ENCODE measurements around the gene RGMB.

The RGMB gene

GRCh38 chr5:98786191-98786853, 12.9 kb downstream of the RGMB start:
- no peak for DNase-seq

GRCh38 chr5:98787131-98787719, 13.8 kb downstream of the RGMB start:
- DNase-seq, result no peak

DNA sequence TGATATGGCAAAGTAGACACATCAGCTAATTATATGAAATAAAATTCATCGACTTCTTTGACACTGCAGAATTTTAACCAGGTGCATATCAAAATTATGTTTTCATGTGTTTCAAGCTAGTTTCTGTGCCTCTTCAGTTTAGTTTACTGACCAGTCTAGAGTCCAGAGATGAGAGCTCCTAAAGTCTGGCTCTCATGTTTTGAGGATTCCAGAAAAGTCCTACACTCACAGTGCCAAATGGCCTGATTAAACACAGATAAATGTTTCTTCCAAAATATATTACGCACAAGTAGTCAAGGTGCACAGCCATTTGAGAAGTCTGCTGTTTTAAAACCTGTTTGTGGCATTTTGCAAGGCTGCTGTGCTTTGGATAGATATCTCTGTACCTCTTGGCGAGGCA, 15.6 kb downstream of the RGMB start:
- no peak for DNase-seq

GRCh38 chr5:98791001-98791519, 17.6 kb downstream of the RGMB start:
- no peak for DNase-seq

GRCh38 chr5:98791898-98792580, 18.6 kb downstream of the RGMB start:
- DNase-seq, result no peak

DNA sequence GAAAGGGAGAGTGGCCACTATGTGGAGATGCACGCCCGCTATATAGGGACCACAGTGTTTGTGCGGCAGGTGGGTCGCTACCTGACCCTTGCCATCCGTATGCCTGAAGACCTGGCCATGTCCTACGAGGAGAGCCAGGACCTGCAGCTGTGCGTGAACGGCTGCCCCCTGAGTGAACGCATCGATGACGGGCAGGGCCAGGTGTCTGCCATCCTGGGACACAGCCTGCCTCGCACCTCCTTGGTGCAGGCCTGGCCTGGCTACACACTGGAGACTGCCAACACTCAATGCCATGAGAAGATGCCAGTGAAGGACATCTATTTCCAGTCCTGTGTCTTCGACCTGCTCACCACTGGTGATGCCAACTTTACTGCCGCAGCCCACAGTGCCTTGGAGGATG, 19.8 kb downstream of the RGMB start:
- no peak for DNase-seq

GRCh38 chr5:98794001-98794400, 20.5 kb downstream of the RGMB start:
- DNase-seq, result no peak

- no peak for DNase-seq
These were observed 21.1 kb downstream of the RGMB start for GRCh38 chr5:98794414-98795080.

DNA sequence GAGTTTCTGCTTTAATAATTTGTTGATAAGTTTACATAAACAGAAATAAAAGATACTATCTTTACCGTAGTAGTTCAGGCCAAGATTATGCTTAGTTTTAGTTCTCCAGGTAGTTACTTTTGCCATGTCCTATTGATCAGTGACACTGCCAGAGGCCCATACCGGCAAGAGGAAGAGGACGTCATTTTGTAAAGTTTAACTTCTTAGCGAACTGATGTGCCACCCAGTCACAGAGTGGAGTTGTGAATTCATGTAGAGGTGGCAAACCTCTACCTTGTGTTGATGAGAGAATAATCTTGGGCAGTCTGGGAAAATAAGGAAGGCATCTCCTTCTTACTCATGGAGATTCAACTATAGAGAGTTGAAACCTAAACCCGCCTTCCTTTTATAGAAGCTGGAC, 21.8 kb downstream of the RGMB start:
- DNase-seq, result no peak

- no peak for DNase-seq
These were observed 22.9 kb downstream of the RGMB start for GRCh38 chr5:98796197-98796972.

DNA sequence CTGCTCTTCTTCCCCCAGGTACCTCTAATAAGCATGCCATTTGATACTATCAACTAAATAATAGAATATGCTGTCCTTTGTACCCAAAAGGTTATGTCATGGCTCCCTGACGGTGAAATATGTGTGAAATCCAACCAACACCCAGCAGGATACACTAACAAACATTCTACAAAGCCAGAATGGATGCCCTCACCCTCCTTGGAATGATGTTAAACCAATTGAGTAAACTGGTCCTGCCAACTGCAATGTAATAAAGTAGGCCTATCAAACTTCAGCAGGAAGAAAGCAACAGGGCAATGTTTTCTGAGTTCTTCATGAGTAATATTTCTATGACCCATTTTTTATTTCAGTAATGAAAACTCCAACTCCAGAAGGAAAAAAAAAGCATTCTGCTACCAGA, 24.9 kb downstream of the RGMB start:
- no peak for DNase-seq

- no peak for DNase-seq
These were observed 25.4 kb downstream of the RGMB start for GRCh38 chr5:98798847-98799246.

GRCh38 chr5:98804066-98804465, 30.6 kb downstream of the RGMB start:
- DNase-seq, result no peak

- DNase-seq, result no peak
These were observed 31.6 kb downstream of the RGMB start for GRCh38 chr5:98805070-98805469.

DNA sequence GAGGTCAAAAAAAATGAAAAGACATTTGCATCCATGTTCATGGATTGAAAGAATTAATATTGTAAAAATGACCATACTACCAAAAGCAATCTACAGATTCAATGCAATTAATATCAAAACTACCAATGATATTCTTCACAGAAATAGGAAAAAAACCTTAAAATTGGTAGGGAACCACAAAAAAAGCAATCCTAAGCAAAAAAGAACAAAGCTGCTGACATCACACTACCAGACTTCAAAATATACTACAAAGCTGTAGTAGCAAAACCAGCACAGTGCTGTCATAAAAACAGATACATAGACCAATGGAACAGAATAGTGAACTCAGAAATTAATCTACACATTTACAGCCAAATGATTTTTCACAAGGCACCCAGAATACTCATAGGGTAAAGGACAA, 34.3 kb downstream of the RGMB start:
- no peak for DNase-seq

DNA sequence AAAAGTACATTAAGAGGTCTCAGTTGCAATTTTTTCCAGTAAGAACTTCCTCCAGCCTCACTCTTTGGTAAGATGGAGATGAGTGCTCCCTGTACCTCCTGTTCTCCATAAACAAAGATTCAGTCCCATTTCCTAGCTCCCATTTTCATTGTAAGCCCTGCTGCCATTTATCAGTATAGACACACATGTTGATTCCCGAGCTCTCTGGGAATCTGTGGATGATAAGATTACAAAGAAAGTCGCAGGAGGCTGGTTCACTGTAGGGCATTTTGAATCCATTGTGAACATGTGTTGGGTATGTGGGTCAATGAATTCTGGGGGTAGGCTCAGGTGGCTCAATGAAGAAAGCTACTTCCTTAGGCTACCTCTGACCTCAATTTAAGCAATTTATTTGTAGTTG, 36.7 kb downstream of the RGMB start:
- DNase-seq, result no peak

DNA sequence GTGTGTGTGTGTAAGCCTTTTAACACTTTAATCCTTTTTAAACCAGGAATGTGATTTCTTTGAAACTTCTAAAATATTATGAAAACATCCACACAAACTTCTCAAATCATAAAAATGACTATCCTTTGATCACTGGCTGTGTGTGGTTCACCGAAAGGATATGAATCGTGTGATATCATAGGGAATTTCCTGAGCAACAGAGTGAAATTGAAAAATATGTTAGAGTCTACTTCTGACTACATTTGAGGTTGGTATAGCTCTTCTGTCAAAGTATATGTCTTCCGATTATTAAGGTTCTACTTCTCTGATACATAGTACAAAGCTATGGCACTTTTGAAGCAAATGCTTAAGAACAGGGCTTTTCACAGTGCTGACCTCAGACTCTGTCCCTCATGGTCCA, 40.3 kb downstream of the RGMB start:
- no peak for DNase-seq

DNA sequence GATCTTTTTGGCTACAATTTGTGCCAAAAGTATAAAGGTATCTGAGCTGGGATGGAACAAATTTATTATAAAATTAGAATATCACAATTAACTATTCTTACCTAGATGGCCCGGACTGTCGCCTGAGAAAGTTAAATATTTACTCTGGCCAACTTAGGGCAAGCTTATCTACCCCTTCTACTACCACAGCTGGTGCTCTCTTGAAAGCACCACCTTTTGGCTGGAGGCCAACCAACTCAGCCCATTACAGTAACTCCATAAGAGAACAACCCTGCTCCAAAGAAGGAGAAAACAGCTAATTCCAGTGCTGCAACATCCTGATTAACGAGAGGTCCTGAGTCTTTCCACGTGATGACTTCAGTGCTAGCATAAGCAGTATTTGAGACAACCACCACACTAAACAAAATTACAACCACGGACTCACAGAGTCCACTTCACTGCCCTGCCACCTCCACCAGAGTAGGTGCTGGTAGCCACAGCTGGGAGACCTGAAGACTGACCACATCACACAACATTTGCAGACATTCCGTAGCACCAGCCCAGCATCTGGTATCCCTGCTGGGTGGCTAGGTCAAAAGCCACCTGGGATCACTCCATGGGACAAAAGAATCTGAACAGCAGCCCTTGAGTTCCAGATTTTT, 43.2 kb downstream of the RGMB start:
- no peak for DNase-seq

DNA sequence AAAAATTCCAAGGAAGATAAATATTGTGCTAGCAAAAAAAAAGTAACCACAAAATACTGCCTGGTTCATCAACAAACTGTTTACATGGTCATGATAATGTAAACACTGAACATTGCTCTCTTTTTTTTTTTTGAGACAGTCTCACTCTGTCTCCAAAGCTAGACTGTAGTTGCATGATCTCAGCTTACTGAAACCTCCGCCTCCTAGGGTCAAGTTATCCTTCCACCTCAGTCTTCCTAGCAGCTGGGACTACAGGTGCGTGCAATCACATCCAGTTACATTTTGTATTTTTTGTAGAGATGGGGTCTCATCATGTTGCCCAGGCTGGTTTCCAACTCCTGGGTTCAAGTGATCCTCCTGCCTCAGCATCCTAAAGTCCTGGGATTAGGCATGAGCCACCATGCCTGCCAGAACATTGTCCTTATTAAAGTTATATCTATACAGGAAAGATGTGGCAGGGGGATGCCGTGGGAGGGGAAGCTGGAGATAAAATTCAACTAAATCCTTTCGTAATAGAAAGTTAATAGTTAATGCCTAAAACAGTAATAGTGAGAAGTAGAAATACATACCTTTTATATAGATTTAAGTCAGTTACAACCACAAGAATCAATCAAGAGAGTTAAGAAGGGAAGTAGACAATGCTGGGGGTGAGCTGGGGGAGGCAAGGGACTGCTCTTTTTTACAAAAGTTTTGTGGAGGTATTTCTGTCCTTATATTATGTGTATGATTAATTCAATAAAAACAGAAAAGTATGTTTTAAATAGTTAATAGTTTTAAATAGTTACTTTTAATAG, 52.3 kb downstream of the RGMB start:
- no peak for DNase-seq

DNA sequence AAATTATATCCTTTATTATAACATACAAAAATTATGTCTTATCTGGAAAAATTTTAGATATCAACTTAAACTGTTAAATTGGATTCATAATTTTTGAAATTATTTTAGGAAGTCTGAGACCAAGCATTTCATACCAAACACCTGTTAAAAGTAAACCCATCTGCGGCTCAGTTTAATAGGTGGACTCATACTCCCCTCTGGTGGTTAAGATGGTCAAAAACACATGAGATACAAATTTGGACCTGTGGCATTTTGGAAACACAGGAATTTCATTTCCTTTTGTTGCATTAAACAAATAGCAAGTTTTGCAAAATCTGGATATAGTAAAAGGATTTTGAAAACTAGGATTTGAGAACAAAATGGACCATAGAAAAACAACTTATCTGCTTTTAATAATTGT, 53.7 kb downstream of the RGMB start:
- no peak for DNase-seq

DNA sequence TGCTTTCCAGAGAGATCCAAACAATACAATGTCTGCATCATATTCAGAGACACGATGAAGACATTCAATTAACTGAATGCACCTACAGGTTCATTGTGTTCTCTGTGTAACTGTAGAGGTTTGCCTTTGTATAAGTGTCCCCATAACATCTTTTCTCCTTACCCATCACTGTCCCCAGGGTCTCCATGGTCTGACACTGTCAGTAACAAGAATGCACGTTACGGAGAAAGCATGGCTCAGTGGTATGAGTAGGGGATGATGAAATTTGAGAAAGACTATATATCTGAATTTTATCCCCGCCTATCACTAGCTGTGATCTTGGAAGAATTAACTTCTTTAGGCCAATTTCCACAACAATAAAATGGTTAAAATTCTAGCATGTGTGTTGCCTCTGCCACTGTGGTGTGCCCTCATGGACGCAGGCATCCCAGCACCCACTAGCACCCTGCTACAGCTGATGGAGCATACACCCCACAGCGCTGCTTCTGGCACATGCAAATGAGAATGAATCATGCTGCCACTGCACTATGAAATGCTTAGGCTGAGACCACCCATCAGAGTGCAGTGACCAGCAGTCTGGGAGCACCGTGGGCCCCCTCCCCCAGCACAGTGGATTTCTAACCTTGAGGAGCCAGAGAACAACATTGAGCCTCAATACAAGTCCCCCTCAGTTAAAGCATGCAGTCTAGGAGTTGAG, 54.3 kb downstream of the RGMB start:
- no peak for DNase-seq
